Measurements from ENCODE around the gene PLA2G6. TPM values are rescaled to one million over a fixed set of nuclear protein-coding genes. Genes with fewer than 3 reads are reported as not detected.

PLA2G6 gene
- total RNA-seq, 1 experiment from 2014 or later, result 6.0 TPM

DNA sequence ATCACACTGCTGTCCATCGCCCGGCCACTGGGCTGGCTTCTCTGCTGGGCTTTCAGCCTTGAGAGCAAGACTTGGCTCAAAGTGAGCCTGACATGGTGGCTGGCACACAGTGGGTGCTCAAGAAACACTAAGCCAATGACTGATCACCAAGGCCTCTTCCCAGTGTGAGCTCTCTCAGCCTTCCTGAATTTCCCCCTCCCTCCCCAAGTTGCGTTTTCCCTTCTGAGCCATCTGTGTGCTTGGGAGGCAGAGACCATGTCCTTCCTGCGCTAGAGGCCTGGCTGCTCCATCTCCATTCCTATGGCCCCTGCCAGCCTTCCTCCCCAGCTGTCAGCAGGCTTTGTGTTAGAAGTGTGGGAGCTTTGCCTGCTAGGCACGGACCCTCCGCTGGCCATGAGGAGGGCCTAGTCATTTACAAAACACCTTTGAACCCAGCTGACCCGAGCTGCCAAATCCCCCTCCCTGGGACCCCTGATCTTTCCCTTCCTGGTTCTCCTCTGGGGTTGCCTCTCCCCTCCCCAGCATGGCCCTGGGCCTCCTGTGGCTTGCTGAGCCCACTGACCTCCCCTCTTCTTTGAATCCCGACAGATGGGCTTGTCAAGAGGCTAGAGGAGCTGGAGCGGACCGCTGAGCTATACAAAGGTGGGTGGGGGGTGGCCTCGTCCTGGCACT, 111.2 kb downstream of the PLA2G6 start:
- H3K79me2 ChIP-seq (ENCODE audit: low read length), result no peaks in the 10 kb centered on the region
- H3K4me1 ChIP-seq (ENCODE audit: insufficient read depth, low read length), result no peaks in the 10 kb centered on the region
- H3K4me2 ChIP-seq (ENCODE audit: low read length), result no peak overlapping the region
- POLR2A ChIA-PET (ENCODE audit: unreplicated experiment), result interaction anchor here (1.1 kb wide), 1 partner anchor 13 kb away, joined by 4 read pairs; the partner anchor contains the start of gene PICK1
- H3F3A ChIP-seq (ENCODE audit: low read length, unreplicated experiment), result no peaks in the 10 kb centered on the region
- no TSS peak for BruUV-seq (replicated peaks)
- H3K4me3 ChIP-seq (ENCODE audit: low read length), result no peak overlapping the region
- intact Hi-C loops (cut with micrococcal nuclease), result no loop called here
- no peaks in the 10 kb centered on the region for H4K20me1 ChIP-seq (ENCODE audit: low read length)
- CTCF ChIA-PET, result no interaction called here
- TF ChIP-seq EZH2phosphoT487 (IDR thresholded peaks at IDR 0.05; ENCODE audit: borderline replicate concordance, low read length), result no peak
- TF ChIP-seq EZH2 (IDR thresholded peaks at IDR 0.05; ENCODE audit: low read length, unreplicated experiment), result no peak
- no peak for TF ChIP-seq CTCF (conservative IDR thresholded peaks at IDR 0.05; ENCODE audit: low read depth, low read length)
- H3K27ac ChIP-seq (ENCODE audit: low read length), result no peak overlapping the region
- H3K9ac ChIP-seq (ENCODE audit: low read length), result no peak overlapping the region
- ATAC-seq (no peak), DNase-seq (no peak)
- no peaks in the 10 kb centered on the region for H3K9me2 ChIP-seq (replicated peaks; ENCODE audit: low read length)
- H3K36me3 ChIP-seq (ENCODE audit: low read depth, low read length), result no peaks in the 10 kb centered on the region
- no peaks in the 10 kb centered on the region for H3K27me3 ChIP-seq (ENCODE audit: low read length)
- no peak overlapping the region for H2AFZ ChIP-seq (ENCODE audit: low read length)
- H3K9me3 ChIP-seq (ENCODE audit: low read length), result no peaks in the 10 kb centered on the region

DNA sequence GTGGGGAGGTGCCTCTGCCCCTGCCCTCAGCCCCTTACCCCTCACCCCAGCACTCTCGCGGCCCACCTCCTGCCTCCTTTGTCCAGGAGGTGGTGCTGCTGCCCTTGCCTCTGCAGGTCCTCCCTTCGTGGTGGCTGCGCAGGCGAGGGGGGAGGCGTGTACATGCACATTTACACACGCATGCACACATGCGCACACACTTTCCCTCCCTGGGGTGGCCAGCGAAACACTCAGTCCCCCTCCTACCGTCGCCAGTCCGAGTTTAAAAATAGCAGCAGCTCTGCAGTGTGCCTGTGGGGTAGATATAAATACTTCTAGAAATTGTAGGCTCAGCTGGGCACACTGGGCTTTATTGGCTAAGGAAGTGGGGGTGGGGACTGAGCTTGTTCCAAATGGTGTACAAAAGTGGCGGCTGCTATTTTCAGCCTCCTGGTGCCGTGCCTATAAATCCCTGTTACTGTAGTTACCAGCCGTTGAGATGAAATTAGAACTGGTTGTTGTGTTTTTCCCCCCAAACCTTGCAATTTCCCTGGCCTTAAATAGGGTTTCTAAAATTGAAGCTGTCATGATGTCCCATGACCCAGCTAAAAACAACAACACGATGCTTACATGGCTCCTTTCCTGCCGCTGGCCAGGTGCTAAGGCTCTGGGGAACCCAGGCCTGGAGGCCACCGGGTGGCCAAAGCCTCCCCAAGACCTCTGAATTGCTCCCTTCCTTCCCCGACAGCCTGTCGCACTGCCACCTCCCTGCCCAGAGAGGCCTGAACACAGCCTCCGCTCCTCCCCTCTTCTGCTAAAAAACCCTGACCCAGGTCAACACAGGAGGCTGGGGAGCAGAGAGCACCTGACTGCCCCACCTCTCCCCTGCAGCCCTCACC, 112.0 kb downstream of the PLA2G6 start:
- H3K27ac ChIP-seq (ENCODE audit: low read length), result no peak overlapping the region
- no TSS peak for BruUV-seq (replicated peaks)
- no peaks in the 10 kb centered on the region for H3K9me2 ChIP-seq (replicated peaks; ENCODE audit: low read length)
- H3K36me3 ChIP-seq (ENCODE audit: low read depth, low read length), result peaks cover 4% of the 10 kb centered on the region; the same call in 1 of the 2 replicates
- no peak overlapping the region for H3K4me3 ChIP-seq (ENCODE audit: low read length)
- intact Hi-C loops (cut with micrococcal nuclease), result no loop called here
- TF ChIP-seq EZH2 (IDR thresholded peaks at IDR 0.05; ENCODE audit: low read length, unreplicated experiment), result no peak
- peak; percentile 51 for TF ChIP-seq CTCF (conservative IDR thresholded peaks at IDR 0.05; ENCODE audit: low read depth, low read length)
- no peak for TF ChIP-seq EZH2phosphoT487 (IDR thresholded peaks at IDR 0.05; ENCODE audit: borderline replicate concordance, low read length)
- H3K79me2 ChIP-seq (ENCODE audit: low read length), result no peaks in the 10 kb centered on the region
- H3K4me2 ChIP-seq (ENCODE audit: low read length), result no peak overlapping the region
- ChIA-PET POLR2A (ENCODE audit: unreplicated experiment) (interaction anchor here (1.1 kb wide), 1 partner anchor 13 kb away, joined by 4 read pairs; the partner anchor contains the start of gene PICK1), CTCF (interaction anchor here (0.5 kb wide), 1 partner anchor 219 kb away, joined by 6 read pairs; no protein-coding TSS in a partner anchor)
- no peaks in the 10 kb centered on the region for H3K9me3 ChIP-seq (ENCODE audit: low read length)
- H2AFZ ChIP-seq (ENCODE audit: low read length), result no peak overlapping the region
- H3F3A ChIP-seq (ENCODE audit: low read length, unreplicated experiment), result no peaks in the 10 kb centered on the region
- no peak for ATAC-seq
- DNase-seq, result no peak
- no peak overlapping the region for H3K9ac ChIP-seq (ENCODE audit: low read length)
- no peaks in the 10 kb centered on the region for H3K4me1 ChIP-seq (ENCODE audit: insufficient read depth, low read length)
- H3K27me3 ChIP-seq (ENCODE audit: low read length), result no peaks in the 10 kb centered on the region
- H4K20me1 ChIP-seq (ENCODE audit: low read length), result no peaks in the 10 kb centered on the region

Measured in PC-3 (cell line).